HG03558 (cell line): ENCODE measurements around the gene NBAS.

Experiments
- ATAC-seq: cut with Tn5 transposase; IDR thresholded peaks from one replicate; pipeline ENCODE4 v1.9.1; 2021; ENCODE audit warnings: moderate number of reproducible peaks; ENCODE audit not compliant: unreplicated experiment; ENCODE audit errors: extremely low read depth

The NBAS gene

GRCh38 chr2:15120631-15121030 lies 440.5 kb downstream of the NBAS start:
- ATAC-seq = no peak

- ATAC-seq = no peak
These were observed 441.4 kb downstream of the NBAS start for GRCh38 chr2:15119722-15120175.

GRCh38 chr2:15117409-15118050 lies 443.6 kb downstream of the NBAS start:
- ATAC-seq = no peak
